Stimulated activated CD8-positive, alpha-beta memory T cell treated with anti-CD3 and anti-CD28 coated beads, Interleukin-4, amount 100 ng/mL, for 24 hours (primary cell): Measurements from ENCODE around the gene MAP7.
"Not testable (repeated sequence)": the region's sequence is repeated elsewhere in the genome, so short reads cannot be mapped to it uniquely, and the experiment has no call there.

Experiments used
- DNase-seq: peaks from one replicate; pipeline ENCODE4 v3.0.0-alpha.2; 2020; ENCODE audit warnings: low read depth

MAP7 gene

GRCh38 chr6:136468711-136469110, 81.5 kb downstream of the MAP7 start:
- no peak for DNase-seq

- no peak for DNase-seq
Observed at GRCh38 chr6:136467186-136467585, 83.0 kb downstream of the MAP7 start.

- DNase-seq, result no peak
Observed at GRCh38 chr6:136466777-136467176, 83.4 kb downstream of the MAP7 start.

DNA sequence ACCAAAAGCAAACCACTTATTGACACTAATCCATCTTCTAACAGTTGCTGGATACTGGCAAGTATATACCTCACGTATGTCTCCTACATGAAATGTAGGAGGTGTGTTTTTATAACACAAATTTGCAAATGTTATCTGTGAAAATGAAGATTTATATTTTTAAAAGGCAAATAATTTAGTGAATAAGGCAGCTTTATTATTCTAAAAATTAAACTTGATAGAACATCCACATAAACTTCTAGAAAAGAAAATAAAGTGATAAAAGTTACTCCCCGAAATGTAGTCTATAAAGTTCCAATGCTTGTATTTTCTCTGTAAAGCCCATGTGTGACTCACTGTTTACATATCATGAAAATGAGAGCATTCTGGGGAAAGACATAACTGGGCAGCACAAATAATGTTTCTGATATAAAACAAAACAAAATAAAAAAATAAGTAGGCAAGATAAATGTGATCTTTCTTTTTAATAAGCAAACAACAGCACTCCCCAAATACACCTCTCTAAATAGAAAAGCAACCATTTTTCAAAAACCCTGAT, 84.4 kb downstream of the MAP7 start:
- no peak for DNase-seq

GRCh38 chr6:136464874-136465273, 85.3 kb downstream of the MAP7 start:
- DNase-seq, result no peak

GRCh38 chr6:136464148-136464547, 86.1 kb downstream of the MAP7 start:
- DNase-seq, result no peak

- no peak for DNase-seq
Observed at GRCh38 chr6:136463743-136464142, 86.5 kb downstream of the MAP7 start.

DNA sequence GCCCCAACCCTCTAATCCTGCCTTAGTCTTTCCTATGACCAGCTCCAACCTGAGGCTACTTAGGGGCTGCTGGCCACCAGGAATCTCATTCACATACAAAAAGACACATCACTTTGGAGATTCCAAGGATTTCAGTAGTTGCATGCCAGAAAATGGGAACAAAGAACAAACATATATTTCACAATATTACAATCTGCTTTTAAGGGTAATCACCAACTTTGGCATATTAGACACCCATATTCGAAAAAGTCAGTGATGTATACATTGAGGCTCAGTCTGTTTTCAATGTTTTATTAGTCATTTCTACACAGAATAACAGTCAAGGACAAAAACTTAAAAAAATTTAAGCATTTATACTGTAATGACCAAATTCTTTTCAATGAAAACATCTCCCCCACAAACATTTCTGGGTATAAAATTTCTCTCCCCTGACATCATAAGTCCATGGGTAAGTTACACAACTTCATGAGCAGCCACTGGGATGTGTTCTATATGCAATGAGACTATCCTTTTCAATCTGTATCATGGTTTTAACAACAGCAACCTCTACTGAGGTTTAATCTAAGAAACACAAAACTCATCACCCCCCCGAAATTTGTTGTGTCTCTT, 103.5 kb downstream of the MAP7 start:
- DNase-seq, result no peak

- no peak for DNase-seq
Observed at GRCh38 chr6:136446145-136446544, 104.1 kb downstream of the MAP7 start.

DNA sequence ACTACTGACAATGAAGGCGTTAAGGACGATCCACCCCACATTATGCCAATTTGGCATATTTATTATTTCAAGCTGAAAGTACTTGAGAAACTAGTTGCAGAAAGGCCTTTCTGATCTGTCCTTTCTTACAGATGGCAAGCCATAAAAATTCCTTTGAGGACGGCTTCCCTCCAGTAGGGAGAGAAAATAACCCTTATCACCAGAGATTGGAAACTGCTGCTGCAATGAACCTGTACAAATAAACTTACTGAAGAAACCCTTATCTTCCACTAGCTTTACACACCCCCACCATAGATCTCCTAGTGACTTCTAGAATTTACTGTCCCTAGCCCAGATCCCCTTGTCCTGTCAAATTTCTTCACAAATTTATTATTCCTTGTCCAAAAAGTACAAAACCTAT, 105.2 kb downstream of the MAP7 start:
- no peak for DNase-seq

GRCh38 chr6:136440203-136440602, 110.0 kb downstream of the MAP7 start:
- DNase-seq, result no peak

GRCh38 chr6:136439514-136440190, 110.6 kb downstream of the MAP7 start:
- DNase-seq, result no peak

- no peak for DNase-seq
Observed at GRCh38 chr6:136438441-136438840, 111.8 kb downstream of the MAP7 start.

DNA sequence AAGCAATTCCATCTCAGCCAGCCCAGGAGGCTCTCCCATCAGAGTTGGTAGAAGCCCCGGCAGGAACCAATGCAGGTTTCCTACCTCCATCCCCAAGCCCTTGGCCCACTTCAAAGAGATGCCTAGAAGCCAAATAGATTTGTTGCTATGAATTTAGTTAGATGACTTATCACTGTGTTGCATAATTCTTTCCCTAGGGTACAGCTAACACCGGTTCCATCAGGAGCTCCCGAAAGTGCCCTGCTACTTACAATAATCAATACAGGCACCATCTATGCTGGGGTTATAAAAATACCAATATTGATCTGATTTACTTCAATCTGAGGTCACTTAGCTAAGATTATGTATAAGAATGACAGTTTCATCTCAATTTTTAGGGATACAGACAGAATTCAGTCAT, 113.0 kb downstream of the MAP7 start:
- DNase-seq, result no peak

DNA sequence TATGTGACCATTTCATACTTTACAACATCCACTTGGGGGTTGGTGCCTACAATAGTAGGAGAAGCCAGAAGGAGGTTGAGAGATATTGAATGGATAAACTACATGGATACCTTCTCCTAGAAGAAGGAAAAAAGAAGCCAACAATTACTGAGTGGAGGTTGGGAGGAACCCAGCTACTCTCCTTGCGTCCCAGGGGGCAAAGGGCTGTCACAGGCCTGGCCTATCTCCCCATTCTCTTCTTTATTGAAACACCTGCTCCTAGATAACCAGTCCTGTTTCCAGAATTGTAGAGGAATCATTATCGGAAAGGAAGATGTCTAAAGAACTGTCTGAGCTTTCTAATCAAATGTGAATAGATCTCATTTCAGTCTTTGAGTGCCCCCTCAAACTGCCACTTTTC, 115.1 kb downstream of the MAP7 start:
- no peak for DNase-seq

DNA sequence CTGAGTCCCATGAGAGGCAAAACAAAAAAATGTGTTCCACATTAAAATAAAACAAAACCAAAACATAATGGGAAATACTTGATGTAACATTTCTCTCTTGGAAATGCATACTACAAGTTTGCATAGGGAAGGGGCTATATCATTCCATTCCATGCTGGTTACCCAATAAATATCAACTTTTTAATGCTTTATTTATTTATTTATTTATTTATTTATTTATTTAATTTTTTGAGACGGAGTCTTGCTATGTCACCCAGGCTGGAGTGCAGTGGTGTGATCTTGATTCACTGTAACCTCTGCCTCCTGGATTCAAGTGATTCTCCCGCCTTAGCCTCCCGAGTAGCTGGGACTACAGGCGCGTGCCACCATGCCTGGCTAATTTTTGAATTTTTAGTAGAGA, 118.9 kb downstream of the MAP7 start:
- not testable (repeated sequence) for DNase-seq

- no peak for DNase-seq
Observed at GRCh38 chr6:136429264-136430065, 120.8 kb downstream of the MAP7 start.

DNA sequence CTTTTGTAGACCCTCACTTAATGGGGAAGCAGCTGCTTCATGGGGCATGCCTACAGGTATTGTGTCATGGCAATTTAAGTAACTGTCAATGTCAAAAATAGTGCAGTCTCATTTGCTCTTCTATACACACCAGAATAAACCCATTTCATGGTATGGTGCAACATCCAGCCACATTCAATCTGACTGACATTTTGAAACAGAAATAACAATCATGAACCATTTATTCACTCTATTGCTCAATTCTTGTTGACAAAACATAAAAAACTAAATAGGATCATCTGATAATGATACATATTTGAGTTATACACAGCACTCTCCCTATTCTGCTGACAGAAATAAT, 122.9 kb downstream of the MAP7 start:
- no peak for DNase-seq

- no peak for DNase-seq
Observed at GRCh38 chr6:136426627-136427377, 123.4 kb downstream of the MAP7 start.

DNA sequence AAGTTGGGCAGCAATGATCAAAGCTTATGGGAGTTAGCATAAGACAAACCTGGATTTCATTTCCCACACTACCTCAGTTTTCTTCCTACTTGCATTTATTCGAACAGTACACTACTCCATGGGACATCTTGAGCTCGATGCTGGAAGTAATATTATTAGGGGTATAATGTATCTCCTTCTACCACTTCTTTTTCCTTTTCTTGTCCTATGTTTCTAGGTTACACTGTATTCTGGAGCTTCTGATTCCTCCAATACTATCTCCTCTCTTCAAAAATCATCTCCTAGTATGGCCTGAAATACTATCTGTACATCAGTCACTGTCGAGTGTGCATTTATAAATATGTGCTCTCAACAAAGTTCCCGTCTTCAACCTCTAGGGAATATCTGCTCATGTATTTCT, 124.4 kb downstream of the MAP7 start:
- no peak for DNase-seq

DNA sequence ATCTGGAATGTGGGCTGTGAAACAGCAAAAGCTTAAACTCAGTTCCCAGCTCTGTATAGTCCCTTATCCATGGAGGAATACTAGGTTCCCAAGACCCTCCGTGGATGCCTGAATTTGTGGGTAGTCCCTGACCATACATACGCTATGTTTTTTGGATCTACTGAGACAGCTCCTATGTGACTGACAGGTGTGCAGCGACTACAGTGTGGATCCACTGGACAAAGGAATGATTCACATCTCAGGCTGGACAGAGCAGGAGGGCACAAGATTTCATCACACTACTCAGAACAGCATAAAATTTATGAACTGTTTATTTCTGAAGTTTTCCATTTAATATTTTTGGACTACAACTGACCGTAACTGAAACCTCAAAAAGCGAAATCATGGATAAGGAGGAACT, 125.3 kb downstream of the MAP7 start:
- DNase-seq, result no peak

DNA sequence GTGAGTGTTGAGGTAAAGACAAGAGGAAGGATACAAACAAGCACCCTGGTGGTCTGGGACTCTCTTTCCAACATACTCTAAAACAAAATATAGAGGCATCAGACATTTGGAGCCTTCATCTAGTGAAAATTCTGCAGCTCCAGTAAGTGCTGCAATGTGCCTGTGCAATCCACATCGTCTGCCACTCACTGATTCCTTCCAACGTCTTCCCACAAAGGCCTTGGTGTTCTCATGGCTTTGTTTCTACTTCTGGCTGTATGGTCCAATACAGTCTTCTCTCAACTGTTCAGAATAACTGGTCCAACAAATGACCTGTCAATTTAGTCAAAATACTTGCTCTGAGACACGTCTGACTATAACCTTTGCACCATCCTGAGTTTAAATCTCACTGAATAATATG, 125.8 kb downstream of the MAP7 start:
- no peak for DNase-seq
